K562 (cell line): Measurements from ENCODE around the gene C2CD2.

Source experiments
- DDX20 ChIP-seq: fragments of 450-650 bp; IDR thresholded peaks from 2 replicates; pipeline ENCODE4 v1.6.1; 2016; ENCODE audit warnings: missing genetic modification characterization, low read depth, mild to moderate bottlenecking, missing compliant biosample characterization, moderate library complexity
- E2F1 ChIP-seq: sonication (generic); formaldehyde crosslinking; IDR thresholded peaks from 2 replicates; pipeline ENCODE4 v1.8.1; 2023; ENCODE audit warnings: mild to moderate bottlenecking, missing genetic modification reagents, moderate library complexity
- EZH2 ChIP-seq: IDR thresholded peaks from 2 replicates; pipeline ENCODE4 v1.6.1; 2012; ENCODE audit warnings: low read depth, mild to moderate bottlenecking, inconsistent platforms, low read length, borderline replicate concordance
- GABPB1 ChIP-seq: sonication (generic); formaldehyde crosslinking; IDR thresholded peaks from 2 replicates; pipeline ENCODE4 v1.8.0; 2022; ENCODE audit warnings: mild to moderate bottlenecking, missing genetic modification reagents
- HMBOX1 ChIP-seq: sonication (generic); IDR thresholded peaks from 2 replicates; pipeline ENCODE4 v1.6.1; 2016
- HNRNPLL ChIP-seq: fragments of 200-400 bp; formaldehyde crosslinking; IDR thresholded peaks from 2 replicates; pipeline ENCODE4 v1.6.1; 2017; ENCODE audit warnings: low read length, low read depth, mild to moderate bottlenecking; ENCODE audit not compliant: poor library complexity, severe bottlenecking
- JUND ChIP-seq, 2 experiments: IDR thresholded peaks; 2 replicates in 1 of 2; 3 replicates in 1 of 2; pipeline ENCODE4 v1.6.1; 2011; ENCODE audit warnings: borderline replicate concordance in 2 of 2, low read depth in 2 of 2, low read length in 2 of 2, improper control_type of control experiment in 1 of 2, missing biosample characterization in 1 of 2, missing genetic modification characterization in 1 of 2, missing genetic modification reagents in 1 of 2
- MTA3 ChIP-seq: fragments of 450-650 bp; formaldehyde crosslinking; IDR thresholded peaks from 2 replicates; pipeline ENCODE4 v1.6.1; 2017; ENCODE audit warnings: mild to moderate bottlenecking, borderline replicate concordance
- PATZ1 ChIP-seq: fragments of 250-450 bp; sonication (Bioruptor Pico); IDR thresholded peaks from 2 replicates; pipeline ENCODE4 v1.5.0; 2020; ENCODE audit warnings: mild to moderate bottlenecking, borderline replicate concordance
- SRSF9 ChIP-seq: fragments of 200-400 bp; formaldehyde crosslinking; IDR thresholded peaks from 2 replicates; pipeline ENCODE4 v1.6.1; 2017; ENCODE audit warnings: low read depth, low read length, borderline replicate concordance
- USF2 ChIP-seq: sonication (generic); formaldehyde crosslinking; IDR thresholded peaks from 2 replicates; pipeline ENCODE4 v1.5.0; 2020; ENCODE audit warnings: missing genetic modification reagents
- ZNF24 ChIP-seq: fragments of 450-650 bp; IDR thresholded peaks from 2 replicates; pipeline ENCODE4 v1.6.1; 2016
- ZNF354B ChIP-seq: fragments of 250-450 bp; sonication (Bioruptor Pico); IDR thresholded peaks from 2 replicates; pipeline ENCODE4 v1.4.0; 2020

GRCh38 chr21:41895643-41896493 lies 58.0 kb downstream of the C2CD2 start:
- TF ChIP-seq SRSF9 (no peak), HMBOX1 (no peak; the same call in 1 of the 2 replicates), ZNF354B (CRISPR knock-in tag) (no peak), GABPB1 (no peak), MTA3 (no peak), DDX20 (tag) (no peak), USF2 (CRISPR knock-in tag) (no peak), ZNF24 (no peak), EZH2 (no peak), E2F1 (CRISPR knock-in tag) (no peak), JUND (IDR thresholded peaks at IDR 0.05; ENCODE audit: borderline replicate concordance, low read depth, low read length) (no peak), JUND (tag; IDR thresholded peaks at IDR 0.05; ENCODE audit: borderline replicate concordance, low read depth, low read length) (no peak), HNRNPLL (no peak), PATZ1 (CRISPR knock-in tag) (no peak)
